HL-60 (cell line): ENCODE data around the gene CRB1.

ENCODE experiments used
- DNase-seq, 2 experiments: peaks; one replicate each; pipeline ENCODE4 v3.0.0-alpha.2; 2010 to 2020; ENCODE audit warnings: low read depth in 1 of 2, low spot score in 1 of 2
- H3K27ac ChIP-seq: fragments of 250-450 bp; sonication (Bioruptor Pico); replicated peaks from 2 replicates; pipeline ENCODE4 v1.5.1; 2020; ENCODE audit warnings: mild to moderate bottlenecking, moderate library complexity
- H3K27me3 ChIP-seq: fragments of 250-450 bp; sonication (Bioruptor Pico); 2 replicates; pipeline ENCODE4 v1.5.1; 2021; ENCODE audit warnings: mild to moderate bottlenecking, moderate library complexity; ENCODE audit not compliant: insufficient read depth, poor library complexity, severe bottlenecking
- H3K4me3 ChIP-seq: replicated peaks from 2 replicates; pipeline ENCODE4 v1.5.1; 2011; ENCODE audit warnings: mild to moderate bottlenecking, control low read depth, low read length; ENCODE audit not compliant: insufficient read depth
- CTCF ChIP-seq: IDR thresholded peaks from one replicate; pipeline ENCODE4 v1.5.1; 2011; ENCODE audit warnings: low read length, control low read depth, inconsistent platforms; ENCODE audit not compliant: insufficient read depth
- GABPA ChIP-seq: IDR thresholded peaks from 2 replicates; pipeline ENCODE4 v1.6.1; 2012; ENCODE audit warnings: low read depth
- POLR2AphosphoS5 ChIP-seq: IDR thresholded peaks from 2 replicates; pipeline ENCODE4 v1.6.1; 2012; ENCODE audit warnings: low read depth
- REST ChIP-seq: IDR thresholded peaks from 2 replicates; pipeline ENCODE4 v1.6.1; 2012; ENCODE audit warnings: low read depth; ENCODE audit not compliant: insufficient replicate concordance
- SPI1 ChIP-seq: IDR thresholded peaks from 2 replicates; pipeline ENCODE4 v1.6.1; 2012; ENCODE audit warnings: low read depth, mild to moderate bottlenecking, borderline replicate concordance

Gene CRB1

GRCh38 chr1:197234581-197234980, 33.5 kb upstream of the CRB1 start:
- H3K27me3 ChIP-seq, result no peaks in the 10 kb centered on the region
- no peak overlapping the region for H3K27ac ChIP-seq
- no peak overlapping the region for H3K4me3 ChIP-seq
- DNase-seq, result no peak
- no peak for TF ChIP-seq GABPA

GRCh38 chr1:197235355-197235754, 32.7 kb upstream of the CRB1 start:
- TF ChIP-seq CTCF (no peak), POLR2AphosphoS5 (no peak), REST (no peak), SPI1 (no peak)
- no peak for DNase-seq
- Histone ChIP-seq H3K27ac (no peak overlapping the region), H3K4me3 (no peak overlapping the region), H3K27me3 (no peaks in the 10 kb centered on the region)

GRCh38 chr1:197247465-197247864, 20.6 kb upstream of the CRB1 start:
- Histone ChIP-seq H3K27me3 (no peaks in the 10 kb centered on the region), H3K27ac (no peak overlapping the region), H3K4me3 (no peak overlapping the region)
- DNase-seq, result no peak
- TF ChIP-seq POLR2AphosphoS5, result no peak
- TF ChIP-seq GABPA, result no peak
- TF ChIP-seq SPI1, result no peak
- TF ChIP-seq REST, result no peak
- TF ChIP-seq CTCF, result no peak

- Histone ChIP-seq H3K27ac (no peak overlapping the region), H3K27me3 (no peaks in the 10 kb centered on the region), H3K4me3 (no peak overlapping the region)
- TF ChIP-seq GABPA (no peak), CTCF (no peak)
- DNase-seq, result no peak
These were observed 18.7 kb upstream of the CRB1 start for GRCh38 chr1:197249324-197249723.
